Activated CD4-positive, alpha-beta T cell treated with anti-CD3 and anti-CD28 coated beads for 48 hours (primary cell): ENCODE data around the gene GTPBP3.
A peak's percentile ranks its signal among the peaks of the same experiment; 100 is the strongest.
"Not testable (repeated sequence)": the region's sequence is repeated elsewhere in the genome, so short reads cannot be mapped to it uniquely, and the experiment has no call there.

ENCODE experiments used
- DNase-seq: peaks from one replicate; pipeline ENCODE4 v3.0.0-alpha.2; 2020

Gene GTPBP3

GRCh38 chr19:17348700-17349099 lies 11.3 kb downstream of the GTPBP3 start:
- no peak for DNase-seq

- no peak for DNase-seq
These were observed 14.6 kb downstream of the GTPBP3 start for GRCh38 chr19:17351815-17352435.

- no peak for DNase-seq
These were observed 15.4 kb downstream of the GTPBP3 start for GRCh38 chr19:17352608-17353280.

- DNase-seq: no peak
These were observed 16.0 kb downstream of the GTPBP3 start for GRCh38 chr19:17353386-17353785.

GRCh38 chr19:17357078-17357666 lies 19.8 kb downstream of the GTPBP3 start:
- no peak for DNase-seq

GRCh38 chr19:17357724-17358123 lies 20.4 kb downstream of the GTPBP3 start:
- DNase-seq: no peak

- no peak for DNase-seq
These were observed 21.0 kb downstream of the GTPBP3 start for GRCh38 chr19:17358395-17358794.

GRCh38 chr19:17359905-17360800 lies 22.8 kb downstream of the GTPBP3 start:
- DNase-seq: no peak

- DNase-seq: not testable (repeated sequence)
These were observed 26.7 kb downstream of the GTPBP3 start for GRCh38 chr19:17363852-17364605.

GRCh38 chr19:17365361-17365760 lies 28.0 kb downstream of the GTPBP3 start:
- DNase-seq: no peak

- no peak for DNase-seq
These were observed 32.8 kb downstream of the GTPBP3 start for GRCh38 chr19:17370026-17370587.

GRCh38 chr19:17376935-17377600 lies 39.7 kb downstream of the GTPBP3 start, which contains the start of gene PLVAP:
Gene PLVAP (minus strand): TSS chr19:17377342. CDS start chr19:17377288, 54 bp downstream.
- DNase-seq: no peak

GRCh38 chr19:17378271-17378670 lies 40.9 kb downstream of the GTPBP3 start:
- DNase-seq: no peak

GRCh38 chr19:17379221-17379631 lies 41.9 kb downstream of the GTPBP3 start:
- no peak for DNase-seq

GRCh38 chr19:17380426-17381138 lies 43.2 kb downstream of the GTPBP3 start:
- DNase-seq: no peak

- DNase-seq: peak; percentile 80
These were observed 48.7 kb downstream of the GTPBP3 start for GRCh38 chr19:17385878-17386611.

- no peak for DNase-seq
These were observed 51.9 kb downstream of the GTPBP3 start for GRCh38 chr19:17389288-17389687.

GRCh38 chr19:17389957-17390664 lies 52.8 kb downstream of the GTPBP3 start:
- peak; percentile 12 for DNase-seq

- DNase-seq: peak; percentile 95
These were observed 53.5 kb downstream of the GTPBP3 start for GRCh38 chr19:17390665-17391370.
